IPS-20b (cell line): ENCODE measurements around the gene TADA2B.
"Not testable (repeated sequence)": the region's sequence is repeated elsewhere in the genome, so short reads cannot be mapped to it uniquely, and the experiment has no call there.

Source experiments
- H3K27ac ChIP-seq: one replicate; pipeline ENCODE4 v1.5.1; 2013; ENCODE audit warnings: low read length
- H3K27me3 ChIP-seq: 2 replicates; pipeline ENCODE4 v1.6.1; 2013; ENCODE audit warnings: mild to moderate bottlenecking, low read length, inconsistent platforms; ENCODE audit not compliant: insufficient read depth
- H3K36me3 ChIP-seq: 2 replicates; pipeline ENCODE4 v1.6.1; 2013; ENCODE audit warnings: low read depth, mild to moderate bottlenecking, inconsistent platforms, low read length, moderate library complexity; ENCODE audit not compliant: insufficient read depth
- H3K4me1 ChIP-seq: 2 replicates; pipeline ENCODE4 v1.6.1; 2013; ENCODE audit warnings: mild to moderate bottlenecking, control low read depth, inconsistent platforms, low read length, moderate library complexity; ENCODE audit not compliant: insufficient read depth
- H3K4me3 ChIP-seq: 2 replicates; pipeline ENCODE4 v1.5.1; 2013; ENCODE audit warnings: mild to moderate bottlenecking, low read length, inconsistent platforms
- H3K9ac ChIP-seq: 2 replicates; pipeline ENCODE4 v1.6.1; 2013; ENCODE audit warnings: low read depth, mild to moderate bottlenecking, inconsistent platforms, low read length, moderate library complexity
- H3K9me3 ChIP-seq: 2 replicates; pipeline ENCODE4 v1.6.1; 2013; ENCODE audit warnings: mild to moderate bottlenecking, low read depth, low read length, inconsistent platforms; ENCODE audit not compliant: insufficient read depth

TADA2B gene

DNA sequence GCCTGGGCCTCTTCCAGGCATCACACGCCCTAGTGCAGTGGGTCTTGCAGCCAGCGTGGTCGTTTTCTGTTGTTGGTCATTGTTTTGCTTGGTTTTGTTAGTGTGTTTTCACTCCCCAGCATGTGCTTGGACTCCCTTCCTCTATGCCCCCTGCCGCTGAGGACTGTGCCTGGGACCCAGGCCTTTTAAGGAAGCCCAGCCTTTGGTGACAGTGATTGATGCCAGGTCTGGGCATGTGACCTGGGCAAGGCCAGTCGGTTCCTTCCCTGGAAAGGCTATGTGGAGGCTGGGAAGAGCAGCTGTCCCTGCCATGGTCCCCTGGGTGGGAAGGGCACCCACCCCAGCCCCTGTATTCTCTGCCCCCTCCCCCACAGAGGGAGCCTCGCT lies 33.5 kb downstream of the TADA2B start:
- Histone ChIP-seq H3K4me1 (no peaks in the 10 kb centered on the region), H3K9me3 (no peaks in the 10 kb centered on the region), H3K27ac (no peak overlapping the region), H3K4me3 (no peak overlapping the region), H3K27me3 (peaks cover 16% of the 10 kb centered on the region), H3K36me3 (no peaks in the 10 kb centered on the region), H3K9ac (no peak overlapping the region)

DNA sequence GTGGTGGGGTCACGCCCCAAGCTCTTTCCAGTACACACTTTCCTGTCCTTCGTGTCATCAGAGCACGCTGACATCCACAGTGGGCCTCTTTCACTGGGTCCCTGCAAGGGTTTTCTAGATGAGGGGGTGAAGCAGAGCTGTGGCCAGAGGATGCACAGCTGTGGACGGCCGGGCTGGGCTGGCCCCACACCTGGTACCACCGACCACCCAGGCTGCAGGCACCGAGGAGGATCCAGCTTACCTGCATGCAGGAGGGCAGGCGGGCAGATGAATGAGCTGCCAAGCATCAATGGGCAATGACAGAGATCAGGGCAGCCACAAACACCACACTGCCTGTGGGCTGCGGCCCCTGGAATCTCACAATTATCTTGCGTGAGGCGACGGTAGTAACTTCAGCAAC lies 34.2 kb downstream of the TADA2B start:
- Histone ChIP-seq H3K9me3 (no peaks in the 10 kb centered on the region), H3K27ac (no peak overlapping the region), H3K27me3 (peaks cover 11% of the 10 kb centered on the region; the same call in 1 of the 2 replicates), H3K4me1 (no peaks in the 10 kb centered on the region), H3K36me3 (no peaks in the 10 kb centered on the region), H3K4me3 (no peak overlapping the region), H3K9ac (no peak overlapping the region)

DNA sequence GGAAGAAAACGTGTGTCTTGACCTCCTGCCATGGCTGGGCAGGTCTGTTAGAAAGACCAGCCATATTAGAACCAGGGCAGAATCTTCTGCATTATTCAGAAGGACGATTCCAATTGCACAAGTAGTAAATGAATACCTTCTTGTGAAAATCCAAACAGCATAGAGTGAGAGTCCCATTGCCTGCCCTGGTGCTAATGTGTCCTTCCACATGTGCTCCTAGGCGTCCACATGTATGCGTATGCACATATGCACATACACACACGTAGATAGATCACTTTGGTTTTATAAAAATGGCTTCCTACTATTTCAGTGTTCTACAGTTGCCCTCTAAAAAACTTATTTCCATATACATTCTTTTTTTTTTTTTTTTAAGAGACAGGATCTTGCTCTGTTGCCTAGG lies 34.9 kb downstream of the TADA2B start:
- Histone ChIP-seq H3K36me3 (no peaks in the 10 kb centered on the region), H3K4me1 (no peaks in the 10 kb centered on the region), H3K27me3 (peaks cover 13% of the 10 kb centered on the region; the same call in 1 of the 2 replicates), H3K9me3 (no peaks in the 10 kb centered on the region), H3K4me3 (no peak overlapping the region), H3K9ac (no peak overlapping the region), H3K27ac (no peak overlapping the region)

DNA sequence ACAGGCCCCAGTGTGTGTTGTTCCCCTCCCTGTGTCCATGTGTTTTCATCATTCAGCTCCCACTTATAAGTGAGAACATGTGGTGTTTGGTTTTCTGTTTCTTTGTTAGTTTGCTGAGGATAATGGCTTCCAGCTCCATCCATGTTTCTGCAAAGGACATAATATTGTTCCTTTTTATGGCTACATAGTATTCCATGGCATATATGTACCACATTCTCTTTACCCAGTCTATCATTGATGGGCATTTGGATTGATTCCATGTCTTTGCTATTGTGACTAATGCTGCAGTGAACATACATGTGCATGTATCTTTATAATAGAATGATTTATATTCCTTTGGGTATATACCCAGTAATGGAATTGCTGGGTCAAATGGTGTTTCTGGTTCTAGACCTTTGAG lies 36.3 kb downstream of the TADA2B start:
- not testable (repeated sequence) for H3K4me3 ChIP-seq, H3K9ac ChIP-seq, H3K9me3 ChIP-seq, H3K27ac ChIP-seq, H3K4me1 ChIP-seq, H3K36me3 ChIP-seq
- peaks cover 26% of the 10 kb centered on the region; the same call in 1 of the 2 replicates for H3K27me3 ChIP-seq

DNA sequence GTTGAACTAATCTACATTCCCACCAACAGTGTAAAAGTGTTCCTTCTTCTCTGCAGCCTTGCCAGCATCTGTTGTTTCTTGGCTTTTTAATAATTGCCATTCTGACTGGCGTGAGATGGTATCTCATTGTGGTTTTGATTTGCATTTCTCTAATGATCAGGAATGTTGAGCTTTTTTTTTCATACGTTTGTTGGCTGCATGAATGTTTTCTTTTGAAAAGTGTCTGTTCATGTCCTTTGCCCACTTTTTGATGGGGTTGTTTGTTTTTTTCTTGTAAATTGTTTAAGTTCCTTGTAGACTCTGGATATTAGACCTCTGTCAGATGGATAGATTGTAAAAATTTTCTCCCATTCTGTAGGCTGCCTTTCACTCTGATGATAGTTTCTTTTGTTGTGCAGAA lies 36.7 kb downstream of the TADA2B start:
- H3K4me1 ChIP-seq, H3K4me3 ChIP-seq, H3K36me3 ChIP-seq, H3K9ac ChIP-seq, H3K9me3 ChIP-seq, H3K27ac ChIP-seq: not testable (repeated sequence)
- peaks cover 28% of the 10 kb centered on the region; the same call in 1 of the 2 replicates for H3K27me3 ChIP-seq

DNA sequence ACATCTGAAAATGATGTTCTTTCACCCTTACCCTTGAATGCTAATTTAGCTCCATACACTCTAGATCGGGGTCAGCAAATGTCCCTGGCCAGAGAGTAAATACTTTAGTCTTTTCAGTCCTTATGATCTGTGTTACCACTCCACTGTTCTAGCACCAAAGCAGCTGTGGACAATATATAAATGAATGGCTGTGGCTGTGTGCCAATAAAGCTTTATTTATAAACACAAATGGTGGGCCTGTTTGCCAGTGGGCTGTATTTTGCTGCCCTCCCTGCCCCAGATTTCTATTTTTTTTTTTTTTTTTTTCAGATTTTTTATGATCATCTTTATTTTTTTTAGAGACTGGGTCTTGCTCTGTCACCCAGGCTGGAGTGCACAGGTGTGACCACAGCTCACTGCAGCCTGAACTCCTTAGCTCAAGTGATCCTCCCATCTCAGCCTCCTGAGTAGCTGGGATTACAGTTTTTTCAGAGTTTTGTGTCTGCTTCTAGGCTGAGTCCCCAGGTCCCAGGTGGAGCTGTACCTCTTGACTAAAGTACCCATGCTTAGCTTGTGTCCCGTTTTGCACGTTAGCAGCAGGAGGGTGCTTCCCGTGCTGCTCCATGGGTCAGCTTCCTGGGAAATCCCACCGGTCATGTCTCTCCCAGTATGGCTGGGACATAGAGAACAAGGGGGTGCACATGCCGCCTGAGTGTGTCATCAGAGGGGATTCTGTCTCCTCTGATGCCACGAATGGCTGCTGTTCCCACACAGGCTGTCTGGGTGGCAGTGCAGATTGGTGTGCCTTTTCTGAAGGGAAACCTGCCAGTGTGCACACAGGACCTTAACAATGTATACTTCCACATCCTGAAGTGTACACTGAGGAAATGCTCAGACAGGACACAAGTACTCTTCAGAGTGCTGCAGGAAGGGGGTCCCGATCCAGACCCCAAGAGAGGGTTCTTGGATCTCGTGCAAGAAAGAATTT lies 40.7 kb downstream of the TADA2B start:
- Histone ChIP-seq H3K27me3 (peaks cover 55% of the 10 kb centered on the region), H3K36me3 (no peaks in the 10 kb centered on the region), H3K4me3 (no peak overlapping the region), H3K4me1 (no peaks in the 10 kb centered on the region), H3K9me3 (peaks cover 18% of the 10 kb centered on the region; the same call in 1 of the 2 replicates), H3K27ac (no peak overlapping the region), H3K9ac (no peak overlapping the region)

DNA sequence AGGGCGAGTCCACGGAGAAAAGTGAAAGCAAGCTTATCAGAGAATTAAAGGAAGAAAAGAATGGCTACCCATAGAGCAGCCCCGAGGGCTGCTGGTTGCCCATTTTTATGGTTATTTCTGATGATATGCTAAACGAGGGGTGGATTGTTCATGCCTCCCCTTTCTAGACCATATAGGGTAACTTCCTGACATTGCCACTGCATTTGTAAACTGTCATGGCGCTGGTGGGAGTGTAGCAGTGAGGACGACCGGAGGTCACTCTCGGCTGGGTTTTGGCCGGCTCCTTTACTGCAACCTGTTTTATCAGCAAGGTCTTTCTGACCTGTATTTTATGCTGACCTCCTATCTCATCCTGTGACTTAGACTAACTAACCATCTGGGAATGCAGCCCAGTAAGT lies 41.4 kb downstream of the TADA2B start:
- H3K4me1 ChIP-seq, H3K4me3 ChIP-seq, H3K27ac ChIP-seq, H3K36me3 ChIP-seq, H3K9ac ChIP-seq: not testable (repeated sequence)
- Histone ChIP-seq H3K9me3 (peaks cover 18% of the 10 kb centered on the region; the same call in 1 of the 2 replicates), H3K27me3 (peaks cover 62% of the 10 kb centered on the region)

DNA sequence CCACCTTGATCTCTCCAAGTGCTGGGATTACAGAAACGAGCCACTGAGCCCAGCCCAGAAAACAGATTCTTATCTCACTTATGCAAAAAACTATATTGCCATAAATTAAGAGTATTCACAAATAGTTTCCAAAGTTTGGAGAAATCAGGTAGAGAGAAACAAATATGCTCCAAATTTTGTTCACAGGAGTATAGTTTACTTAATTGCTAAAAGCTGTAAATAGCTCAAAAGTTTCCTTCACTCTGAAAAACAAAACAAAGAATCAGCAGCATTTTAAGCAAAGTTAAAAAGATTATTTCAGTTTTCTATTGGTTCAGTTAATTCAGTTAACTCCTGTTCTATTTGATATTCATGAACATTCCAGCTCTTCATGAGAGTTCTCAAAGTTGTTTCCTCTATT lies 43.2 kb downstream of the TADA2B start:
- Histone ChIP-seq H3K4me1 (no peaks in the 10 kb centered on the region), H3K9ac (no peak overlapping the region), H3K36me3 (no peaks in the 10 kb centered on the region), H3K27ac (no peak overlapping the region), H3K27me3 (peaks cover 72% of the 10 kb centered on the region), H3K4me3 (no peak overlapping the region), H3K9me3 (peaks cover 18% of the 10 kb centered on the region; the same call in 1 of the 2 replicates)

DNA sequence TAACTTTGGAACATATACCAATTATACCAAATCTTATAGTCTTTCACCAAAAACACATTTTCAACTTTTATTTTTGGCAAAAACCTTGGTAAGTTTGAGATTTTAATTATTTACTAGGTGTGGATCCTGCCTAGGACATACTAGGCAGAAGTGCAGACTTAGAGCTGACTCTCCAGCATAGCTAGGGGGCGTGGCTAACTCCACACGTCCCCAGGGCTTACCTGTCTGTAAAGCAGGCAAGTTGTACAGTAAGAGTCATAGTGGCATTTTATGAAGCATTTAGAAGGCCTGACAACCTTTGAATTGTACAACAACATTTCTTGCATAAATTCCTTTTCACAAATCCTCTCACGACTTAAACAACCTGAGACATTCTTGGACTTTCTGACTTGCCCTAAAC lies 43.9 kb downstream of the TADA2B start:
- no peak overlapping the region for H3K4me3 ChIP-seq
- H3K9ac ChIP-seq, result no peak overlapping the region
- peaks cover 18% of the 10 kb centered on the region; the same call in 1 of the 2 replicates for H3K9me3 ChIP-seq
- no peaks in the 10 kb centered on the region for H3K4me1 ChIP-seq
- H3K36me3 ChIP-seq, result no peaks in the 10 kb centered on the region
- no peak overlapping the region for H3K27ac ChIP-seq
- H3K27me3 ChIP-seq, result peaks cover 73% of the 10 kb centered on the region

DNA sequence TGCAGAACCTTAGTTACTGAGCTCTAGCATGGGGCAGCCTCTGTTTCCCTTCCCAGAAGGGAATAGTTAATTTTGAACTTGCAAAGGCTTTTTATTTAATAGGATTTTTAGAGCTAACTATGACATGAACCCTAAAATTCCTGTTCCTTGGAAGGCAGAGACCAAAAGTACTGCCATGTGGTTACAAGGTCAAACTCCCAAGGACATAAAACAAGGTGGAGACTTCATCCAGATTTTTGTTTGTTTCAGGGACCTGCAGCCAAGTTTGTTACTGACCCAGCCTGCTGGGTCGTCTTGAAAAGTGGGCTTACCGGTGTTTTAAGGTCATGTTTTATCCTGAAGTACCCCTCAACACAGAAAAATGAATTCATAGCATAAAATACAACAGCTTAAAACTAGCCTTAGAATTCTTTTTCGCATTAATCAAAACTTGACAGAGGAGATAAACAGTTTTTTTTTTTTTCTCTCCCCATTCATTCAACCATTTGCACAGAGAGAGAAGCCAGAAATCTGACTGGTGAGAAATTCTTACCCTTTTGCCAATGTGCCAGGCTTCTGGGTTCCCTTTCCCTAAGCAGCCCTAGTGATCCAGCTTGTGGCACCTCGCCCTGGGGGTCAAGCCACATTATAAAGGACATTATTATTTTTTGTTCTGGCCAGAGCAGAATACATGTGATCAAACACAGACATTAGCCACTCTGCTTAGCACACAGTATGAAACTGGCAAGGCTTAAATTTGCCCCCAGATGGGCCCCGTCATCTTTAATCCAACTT lies 46.2 kb downstream of the TADA2B start:
- H3K36me3 ChIP-seq, result no peaks in the 10 kb centered on the region
- H3K27ac ChIP-seq, result no peak overlapping the region
- no peak overlapping the region for H3K4me3 ChIP-seq
- H3K4me1 ChIP-seq, result no peaks in the 10 kb centered on the region
- peaks cover 18% of the 10 kb centered on the region; the same call in 1 of the 2 replicates for H3K9me3 ChIP-seq
- no peak overlapping the region for H3K9ac ChIP-seq
- H3K27me3 ChIP-seq, result peaks cover 82% of the 10 kb centered on the region

DNA sequence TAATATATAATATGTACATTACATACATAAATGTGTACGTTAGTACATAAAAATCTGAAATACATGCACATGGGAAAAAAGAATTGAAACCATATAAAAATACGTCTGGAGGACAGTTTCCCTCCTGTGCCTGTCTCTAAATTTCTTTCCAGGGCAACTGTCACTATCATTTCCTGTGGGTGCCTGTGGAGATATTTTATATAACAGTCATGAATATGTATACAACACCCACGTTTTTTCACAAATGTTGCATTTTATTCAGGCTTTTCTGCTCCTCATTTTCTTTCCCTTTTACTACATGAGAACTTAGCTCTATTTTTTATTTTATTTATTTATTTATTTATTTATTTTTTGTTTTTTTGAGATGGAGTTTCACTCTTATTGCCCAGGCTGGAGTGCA lies 48.9 kb downstream of the TADA2B start:
- Histone ChIP-seq H3K4me3 (no peak overlapping the region), H3K4me1 (no peaks in the 10 kb centered on the region), H3K36me3 (no peaks in the 10 kb centered on the region), H3K27ac (no peak overlapping the region), H3K9ac (no peak overlapping the region), H3K9me3 (peaks cover 3% of the 10 kb centered on the region; the same call in 1 of the 2 replicates), H3K27me3 (peaks cover 95% of the 10 kb centered on the region)
